ENCODE data around the gene PLA2G2C.

DNA sequence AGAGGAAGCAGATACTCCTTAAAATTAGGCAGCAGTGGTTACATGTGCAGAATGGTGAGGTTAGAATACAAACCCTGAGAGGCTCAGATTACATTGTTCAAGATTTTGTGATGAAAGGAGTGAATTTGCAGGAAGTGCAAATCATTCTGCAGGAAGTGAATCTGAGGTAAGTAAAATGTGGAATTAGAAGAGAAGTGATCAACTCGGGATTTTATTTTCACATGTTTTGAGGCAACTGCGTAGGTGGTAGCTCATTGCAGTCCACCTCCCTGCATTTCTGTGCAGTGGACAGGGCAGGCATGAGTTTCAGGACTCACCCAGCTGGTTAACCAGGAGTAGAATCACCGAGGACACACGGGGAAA is 2.1 kb upstream of the PLA2G2C start:
- TF ChIP-seq SP1 (IDR thresholded peaks at IDR 0.05) (no peak), EGR1 (IDR thresholded peaks at IDR 0.05; ENCODE audit: low read depth in 2 of 2) (no peak), YY1 (IDR thresholded peaks at IDR 0.05) (no peak), JUND (IDR thresholded peaks at IDR 0.05) (no peak), HNF4G (IDR thresholded peaks at IDR 0.05) (no peak), GABPA (IDR thresholded peaks at IDR 0.05 in 1 of 2, conservative IDR thresholded peaks at IDR 0.05 in 1 of 2) (no peak), RAD21 (IDR thresholded peaks at IDR 0.05) (no peak), TAF1 (conservative IDR thresholded peaks at IDR 0.05) (no peak), RXRA (IDR thresholded peaks at IDR 0.05) (no peak)
- TF ChIP-seq, protein P1, sequence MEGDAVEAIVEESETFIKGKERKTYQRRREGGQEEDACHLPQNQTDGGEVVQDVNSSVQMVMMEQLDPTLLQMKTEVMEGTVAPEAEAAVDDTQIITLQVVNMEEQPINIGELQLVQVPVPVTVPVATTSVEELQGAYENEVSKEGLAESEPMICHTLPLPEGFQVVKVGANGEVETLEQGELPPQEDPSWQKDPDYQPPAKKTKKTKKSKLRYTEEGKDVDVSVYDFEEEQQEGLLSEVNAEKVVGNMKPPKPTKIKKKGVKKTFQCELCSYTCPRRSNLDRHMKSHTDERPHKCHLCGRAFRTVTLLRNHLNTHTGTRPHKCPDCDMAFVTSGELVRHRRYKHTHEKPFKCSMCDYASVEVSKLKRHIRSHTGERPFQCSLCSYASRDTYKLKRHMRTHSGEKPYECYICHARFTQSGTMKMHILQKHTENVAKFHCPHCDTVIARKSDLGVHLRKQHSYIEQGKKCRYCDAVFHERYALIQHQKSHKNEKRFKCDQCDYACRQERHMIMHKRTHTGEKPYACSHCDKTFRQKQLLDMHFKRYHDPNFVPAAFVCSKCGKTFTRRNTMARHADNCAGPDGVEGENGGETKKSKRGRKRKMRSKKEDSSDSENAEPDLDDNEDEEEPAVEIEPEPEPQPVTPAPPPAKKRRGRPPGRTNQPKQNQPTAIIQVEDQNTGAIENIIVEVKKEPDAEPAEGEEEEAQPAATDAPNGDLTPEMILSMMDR (IDR thresholded peaks at IDR 0.05; ENCODE audit: low read depth, low read length, missing input control) = no peak
- TF ChIP-seq, protein P2, sequence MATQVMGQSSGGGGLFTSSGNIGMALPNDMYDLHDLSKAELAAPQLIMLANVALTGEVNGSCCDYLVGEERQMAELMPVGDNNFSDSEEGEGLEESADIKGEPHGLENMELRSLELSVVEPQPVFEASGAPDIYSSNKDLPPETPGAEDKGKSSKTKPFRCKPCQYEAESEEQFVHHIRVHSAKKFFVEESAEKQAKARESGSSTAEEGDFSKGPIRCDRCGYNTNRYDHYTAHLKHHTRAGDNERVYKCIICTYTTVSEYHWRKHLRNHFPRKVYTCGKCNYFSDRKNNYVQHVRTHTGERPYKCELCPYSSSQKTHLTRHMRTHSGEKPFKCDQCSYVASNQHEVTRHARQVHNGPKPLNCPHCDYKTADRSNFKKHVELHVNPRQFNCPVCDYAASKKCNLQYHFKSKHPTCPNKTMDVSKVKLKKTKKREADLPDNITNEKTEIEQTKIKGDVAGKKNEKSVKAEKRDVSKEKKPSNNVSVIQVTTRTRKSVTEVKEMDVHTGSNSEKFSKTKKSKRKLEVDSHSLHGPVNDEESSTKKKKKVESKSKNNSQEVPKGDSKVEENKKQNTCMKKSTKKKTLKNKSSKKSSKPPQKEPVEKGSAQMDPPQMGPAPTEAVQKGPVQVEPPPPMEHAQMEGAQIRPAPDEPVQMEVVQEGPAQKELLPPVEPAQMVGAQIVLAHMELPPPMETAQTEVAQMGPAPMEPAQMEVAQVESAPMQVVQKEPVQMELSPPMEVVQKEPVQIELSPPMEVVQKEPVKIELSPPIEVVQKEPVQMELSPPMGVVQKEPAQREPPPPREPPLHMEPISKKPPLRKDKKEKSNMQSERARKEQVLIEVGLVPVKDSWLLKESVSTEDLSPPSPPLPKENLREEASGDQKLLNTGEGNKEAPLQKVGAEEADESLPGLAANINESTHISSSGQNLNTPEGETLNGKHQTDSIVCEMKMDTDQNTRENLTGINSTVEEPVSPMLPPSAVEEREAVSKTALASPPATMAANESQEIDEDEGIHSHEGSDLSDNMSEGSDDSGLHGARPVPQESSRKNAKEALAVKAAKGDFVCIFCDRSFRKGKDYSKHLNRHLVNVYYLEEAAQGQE (IDR thresholded peaks at IDR 0.05) = no peak
- TF ChIP-seq, protein P3, sequence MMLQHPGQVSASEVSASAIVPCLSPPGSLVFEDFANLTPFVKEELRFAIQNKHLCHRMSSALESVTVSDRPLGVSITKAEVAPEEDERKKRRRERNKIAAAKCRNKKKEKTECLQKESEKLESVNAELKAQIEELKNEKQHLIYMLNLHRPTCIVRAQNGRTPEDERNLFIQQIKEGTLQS (IDR thresholded peaks at IDR 0.05) = no peak
- TF ChIP-seq, protein P4, sequence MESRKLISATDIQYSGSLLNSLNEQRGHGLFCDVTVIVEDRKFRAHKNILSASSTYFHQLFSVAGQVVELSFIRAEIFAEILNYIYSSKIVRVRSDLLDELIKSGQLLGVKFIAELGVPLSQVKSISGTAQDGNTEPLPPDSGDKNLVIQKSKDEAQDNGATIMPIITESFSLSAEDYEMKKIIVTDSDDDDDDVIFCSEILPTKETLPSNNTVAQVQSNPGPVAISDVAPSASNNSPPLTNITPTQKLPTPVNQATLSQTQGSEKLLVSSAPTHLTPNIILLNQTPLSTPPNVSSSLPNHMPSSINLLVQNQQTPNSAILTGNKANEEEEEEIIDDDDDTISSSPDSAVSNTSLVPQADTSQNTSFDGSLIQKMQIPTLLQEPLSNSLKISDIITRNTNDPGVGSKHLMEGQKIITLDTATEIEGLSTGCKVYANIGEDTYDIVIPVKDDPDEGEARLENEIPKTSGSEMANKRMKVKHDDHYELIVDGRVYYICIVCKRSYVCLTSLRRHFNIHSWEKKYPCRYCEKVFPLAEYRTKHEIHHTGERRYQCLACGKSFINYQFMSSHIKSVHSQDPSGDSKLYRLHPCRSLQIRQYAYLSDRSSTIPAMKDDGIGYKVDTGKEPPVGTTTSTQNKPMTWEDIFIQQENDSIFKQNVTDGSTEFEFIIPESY (IDR thresholded peaks at IDR 0.05) = no peak
- TF ChIP-seq, protein P5, sequence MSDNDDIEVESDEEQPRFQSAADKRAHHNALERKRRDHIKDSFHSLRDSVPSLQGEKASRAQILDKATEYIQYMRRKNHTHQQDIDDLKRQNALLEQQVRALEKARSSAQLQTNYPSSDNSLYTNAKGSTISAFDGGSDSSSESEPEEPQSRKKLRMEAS (IDR thresholded peaks at IDR 0.05) = no peak
